HG03575 (cell line): ENCODE data around the gene ANKS1A.
"Not testable (repeated sequence)": the region's sequence is repeated elsewhere in the genome, so short reads cannot be mapped to it uniquely, and the experiment has no call there.

Experiments used
- ATAC-seq: cut with Tn5 transposase; IDR thresholded peaks from one replicate; pipeline ENCODE4 v1.9.1; 2021; ENCODE audit not compliant: unreplicated experiment, insufficient number of reproducible peaks, low FRiP score; ENCODE audit errors: extremely low read depth

ANKS1A gene

DNA sequence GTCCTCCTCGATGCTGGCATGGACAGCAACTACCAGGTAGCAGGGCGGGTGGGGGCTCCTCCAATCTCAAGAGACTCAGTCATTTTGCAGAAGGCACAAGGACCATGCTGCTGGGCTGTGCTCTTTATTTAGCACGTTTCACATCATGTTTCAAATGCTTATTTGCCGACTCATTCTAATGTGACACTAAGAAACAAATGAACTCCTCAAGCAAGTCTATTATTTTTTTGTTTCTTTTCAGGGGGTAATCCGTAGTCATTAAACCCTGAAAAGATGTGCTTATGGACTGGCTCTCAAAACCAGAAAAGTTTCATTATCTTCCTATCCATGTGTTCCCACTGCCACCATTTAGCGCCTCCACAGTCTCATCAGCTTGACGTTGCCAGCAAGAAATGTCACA is 92.9 kb downstream of the ANKS1A start:
- ATAC-seq = no peak

DNA sequence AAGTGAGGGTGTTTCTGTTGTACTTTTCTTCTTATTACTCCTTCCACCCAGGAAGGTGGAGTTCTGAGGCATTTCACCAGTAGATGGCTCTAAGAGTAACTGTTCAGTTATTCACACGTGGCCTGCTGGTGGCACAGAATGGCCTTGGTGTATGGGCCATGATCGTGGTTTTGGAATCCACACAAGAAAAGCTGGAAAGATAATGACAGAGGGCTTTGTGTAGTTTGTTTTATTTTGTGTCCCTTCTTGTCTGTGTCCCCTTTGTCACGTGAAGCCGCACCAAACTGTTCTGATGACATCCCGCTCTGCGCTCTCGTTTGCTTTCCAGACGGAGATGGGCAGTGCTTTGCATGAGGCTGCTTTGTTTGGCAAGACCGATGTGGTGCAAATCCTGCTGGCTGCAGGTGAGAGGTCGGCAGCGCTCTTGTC is 93.4 kb downstream of the ANKS1A start:
- ATAC-seq = no peak

DNA sequence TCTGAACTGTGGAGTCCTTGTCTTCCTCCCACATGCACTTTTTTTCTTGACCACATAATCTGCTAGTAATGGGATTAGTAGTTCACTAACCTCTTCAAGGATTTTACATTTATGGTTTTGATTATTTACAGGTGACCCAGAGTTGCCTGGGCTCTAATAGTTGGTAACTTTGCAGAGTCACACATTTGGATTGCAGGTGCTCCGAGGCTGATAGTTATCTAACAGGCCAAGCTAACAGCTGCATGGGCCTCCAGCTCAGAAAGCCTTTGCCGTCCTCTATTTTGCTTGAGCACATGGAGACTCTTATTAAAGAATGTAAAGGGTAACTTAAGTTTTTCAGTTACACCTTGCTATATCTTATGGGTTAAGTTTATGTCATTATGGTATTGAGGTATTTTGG is 95.4 kb downstream of the ANKS1A start:
- no peak for ATAC-seq

DNA sequence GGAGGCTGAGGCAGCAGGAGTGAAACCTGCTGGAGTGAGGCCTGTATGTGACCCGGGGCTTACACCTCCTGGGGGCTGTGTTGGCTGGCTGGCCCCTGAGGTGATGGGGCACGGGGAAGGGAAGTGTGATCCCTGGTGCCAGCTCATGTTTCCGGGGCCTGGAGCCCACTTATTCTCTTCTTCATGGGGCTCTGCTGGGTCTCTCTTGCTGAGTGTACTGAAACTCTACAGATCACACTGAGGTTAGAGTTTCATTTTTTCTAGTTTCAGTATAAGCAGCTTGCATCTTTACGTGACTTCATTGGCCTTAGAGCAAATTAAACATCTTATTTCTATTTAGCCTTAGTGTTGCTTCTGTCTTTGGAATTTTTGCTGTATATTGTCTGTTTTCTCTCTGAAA is 96.2 kb downstream of the ANKS1A start:
- no peak for ATAC-seq

DNA sequence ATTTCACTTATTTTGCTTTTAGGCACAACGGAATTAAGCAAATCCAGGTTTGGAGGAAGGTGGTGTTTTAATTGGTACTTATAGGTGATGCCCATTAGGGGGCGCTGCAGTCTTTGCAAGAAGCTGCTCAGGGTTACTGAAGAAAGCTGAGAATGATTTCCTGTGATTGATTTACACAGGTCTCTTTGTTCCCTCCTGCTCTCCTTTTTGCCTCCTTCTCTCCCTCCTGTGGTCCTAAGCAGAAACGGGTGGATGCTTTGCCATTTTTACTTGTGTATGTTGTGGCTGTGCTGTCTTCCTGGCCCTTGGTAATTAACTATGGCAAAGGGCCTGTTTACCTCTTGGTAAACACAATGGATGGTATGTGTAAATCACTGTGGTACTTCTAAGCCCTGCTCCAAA is 97.8 kb downstream of the ANKS1A start:
- no peak for ATAC-seq

DNA sequence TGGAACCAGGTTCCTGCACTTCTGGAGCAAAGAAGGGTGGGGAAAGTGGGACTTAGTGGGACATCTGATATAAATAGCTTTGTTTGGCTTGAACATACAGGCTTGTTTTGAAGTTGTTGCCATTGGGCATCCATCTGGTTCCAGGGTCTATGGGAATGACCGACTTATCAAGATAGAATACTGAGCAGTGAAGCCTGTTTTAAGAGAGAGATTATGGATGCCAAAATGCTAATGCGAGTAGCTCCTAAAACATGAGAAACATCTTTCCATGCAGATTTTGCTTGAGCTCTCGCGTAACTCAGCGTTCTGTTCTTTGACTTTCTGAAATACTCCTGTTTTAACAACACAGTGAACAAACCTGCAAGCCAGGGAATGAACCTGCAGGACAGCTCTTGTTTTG is 98.5 kb downstream of the ANKS1A start:
- ATAC-seq = no peak

DNA sequence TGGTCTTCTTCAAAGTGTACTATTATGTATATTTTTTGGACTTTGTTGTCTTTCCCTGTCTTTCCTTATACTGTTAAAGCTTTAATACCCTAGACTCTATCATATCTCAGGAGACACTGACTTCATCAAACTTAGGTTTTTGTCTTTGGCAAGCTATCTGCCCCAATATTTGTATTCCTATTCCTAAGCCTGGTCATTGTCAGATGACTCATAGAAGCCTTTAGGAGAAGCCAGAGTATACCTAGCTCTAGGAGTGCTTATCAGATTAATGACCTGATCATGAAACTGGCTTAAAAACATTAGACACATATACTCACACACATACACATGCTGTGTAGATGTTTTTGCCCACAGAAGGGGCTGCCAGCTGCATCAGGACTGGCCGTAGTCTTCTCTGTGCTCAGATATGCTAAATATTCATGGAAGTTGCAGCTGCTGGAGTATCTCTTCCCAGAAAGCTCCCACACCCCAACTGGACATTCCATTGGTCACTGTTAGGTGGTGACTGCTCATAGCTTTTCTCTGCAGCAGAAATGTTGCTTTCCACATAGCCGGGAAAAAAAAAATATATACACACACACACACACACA is 102.0 kb downstream of the ANKS1A start:
- ATAC-seq = no peak

DNA sequence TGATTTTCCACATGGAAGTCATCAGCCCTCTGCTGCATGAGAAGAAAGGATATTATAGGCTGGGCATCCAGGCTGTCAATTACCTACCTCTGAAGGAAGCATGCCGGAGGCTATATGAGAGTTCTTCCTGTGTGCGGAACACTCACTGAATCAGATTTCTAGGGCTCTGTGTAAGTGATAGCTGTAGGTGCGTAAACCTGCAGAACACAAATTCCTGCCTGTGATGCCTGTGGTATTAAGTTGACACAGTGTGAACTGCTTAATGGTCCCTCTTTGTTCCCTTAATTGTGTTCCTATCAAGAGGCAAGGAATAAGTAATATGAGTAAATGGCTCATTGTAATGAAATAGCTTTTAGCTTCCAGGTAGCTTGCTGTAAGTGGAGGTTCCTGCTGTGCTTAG is 103.3 kb downstream of the ANKS1A start:
- ATAC-seq = no peak

DNA sequence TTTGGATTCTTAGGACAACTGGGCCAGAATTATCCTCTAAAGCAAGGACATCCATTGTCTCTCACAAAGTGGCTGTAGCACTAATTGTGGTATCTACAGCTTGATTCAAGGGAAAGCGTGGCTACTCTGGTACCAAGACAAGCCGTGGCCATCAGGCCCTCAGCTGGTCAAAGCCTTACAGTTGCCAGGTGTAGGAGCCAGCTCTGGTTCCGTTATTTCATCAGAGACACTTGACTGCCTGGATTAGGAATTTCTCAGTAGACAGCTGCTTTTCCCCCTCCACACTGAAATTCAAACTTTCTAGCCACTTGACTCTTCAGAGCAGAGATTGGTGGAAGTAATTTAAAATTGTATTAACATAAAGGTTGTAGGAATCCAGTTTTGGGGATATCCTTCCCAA is 104.2 kb downstream of the ANKS1A start:
- ATAC-seq = no peak

DNA sequence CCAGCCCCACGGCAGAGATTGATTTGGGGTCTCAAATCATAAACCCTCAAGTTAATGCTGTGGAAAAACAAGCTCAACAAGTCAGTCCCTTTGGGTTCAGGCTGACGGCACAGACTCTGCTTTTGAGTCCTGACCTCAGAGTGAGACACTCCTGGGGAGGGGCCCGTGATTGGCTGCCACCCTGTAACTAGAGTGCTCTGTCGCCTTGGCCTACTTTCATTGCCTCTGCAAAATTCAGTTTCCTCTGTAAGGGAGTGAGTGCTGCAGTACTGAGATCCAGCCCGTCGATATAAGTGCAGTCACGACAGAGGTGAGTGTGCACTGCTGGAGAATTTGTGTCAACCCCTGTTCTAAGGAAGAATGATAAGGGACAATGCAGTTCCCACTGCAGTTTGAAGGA is 105.6 kb downstream of the ANKS1A start:
- ATAC-seq = no peak

DNA sequence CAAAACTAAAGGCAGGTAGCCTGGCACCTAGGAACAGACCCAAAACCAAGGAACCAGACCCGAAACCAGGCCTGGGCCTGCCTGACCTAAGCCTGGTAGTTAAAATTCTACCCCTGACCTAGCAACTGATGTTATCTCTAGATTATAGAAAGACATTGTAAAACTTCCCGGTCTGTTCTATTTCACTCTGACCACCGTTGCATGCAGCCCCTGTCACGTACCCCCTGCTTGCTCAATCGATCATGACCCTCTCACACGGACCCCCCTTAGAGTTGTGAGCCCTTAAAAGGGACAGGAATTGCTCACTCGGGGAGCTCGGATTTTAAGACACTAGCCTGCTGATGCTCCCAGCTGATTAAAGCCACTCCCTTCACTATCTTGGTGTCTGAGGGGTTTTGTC is 109.4 kb downstream of the ANKS1A start:
- not testable (repeated sequence) for ATAC-seq

DNA sequence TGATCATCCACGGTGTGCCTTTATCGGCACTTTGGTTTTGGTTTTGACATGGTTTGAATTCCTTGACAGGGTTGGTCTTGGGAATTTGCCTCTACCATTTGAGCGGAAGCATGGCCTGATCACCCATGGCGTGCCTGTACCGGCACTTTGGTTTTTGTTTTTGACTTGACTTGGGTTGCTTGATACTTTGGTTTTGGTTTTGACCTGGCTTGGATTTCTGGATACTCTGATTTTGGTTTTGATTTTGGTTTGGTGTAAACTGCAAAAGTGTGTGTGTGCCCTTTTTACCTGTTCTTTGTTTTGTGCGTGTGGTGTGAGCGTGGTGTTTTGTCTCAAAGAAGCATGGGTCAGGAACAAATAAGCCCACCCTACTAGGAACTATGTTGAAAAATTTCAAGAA is 110.1 kb downstream of the ANKS1A start:
- not testable (repeated sequence) for ATAC-seq

DNA sequence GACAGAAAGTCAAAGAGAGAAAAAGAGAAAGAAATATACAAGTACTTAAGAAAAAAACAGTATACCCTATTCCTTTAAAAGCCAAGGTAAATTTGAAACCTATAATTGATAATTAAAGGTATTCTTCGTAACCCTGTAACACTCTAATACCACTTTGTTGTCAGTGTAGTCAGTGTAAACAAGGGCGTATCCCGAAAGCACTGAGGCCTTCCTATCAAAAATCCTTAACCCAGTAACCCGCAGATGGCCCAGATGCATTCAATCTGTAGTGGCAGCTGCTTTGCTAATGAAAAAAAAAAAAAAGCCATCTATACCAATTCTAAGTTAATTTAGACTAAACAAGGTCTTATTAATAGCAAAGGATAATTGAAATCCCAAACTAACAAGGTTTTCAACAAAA is 110.9 kb downstream of the ANKS1A start:
- not testable (repeated sequence) for ATAC-seq

DNA sequence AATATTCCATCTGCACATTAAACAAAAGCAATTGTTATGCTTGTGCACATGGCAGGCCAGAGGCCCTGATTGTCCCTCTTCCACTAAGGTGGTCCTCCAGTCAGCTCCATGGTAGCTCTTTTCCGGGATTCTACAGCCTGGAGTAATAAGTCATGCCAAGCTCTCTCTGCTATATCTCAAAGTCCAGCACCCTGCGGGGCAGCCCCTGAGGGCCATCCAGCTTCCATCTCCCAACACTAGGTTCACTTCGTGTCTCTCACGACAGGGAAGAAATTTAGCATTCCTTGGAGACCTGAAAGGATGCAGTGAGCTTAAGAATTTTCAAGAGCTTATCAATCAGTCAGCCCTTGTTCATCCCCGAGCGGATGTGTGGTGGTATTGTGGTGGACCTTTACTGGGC is 112.3 kb downstream of the ANKS1A start:
- not testable (repeated sequence) for ATAC-seq

DNA sequence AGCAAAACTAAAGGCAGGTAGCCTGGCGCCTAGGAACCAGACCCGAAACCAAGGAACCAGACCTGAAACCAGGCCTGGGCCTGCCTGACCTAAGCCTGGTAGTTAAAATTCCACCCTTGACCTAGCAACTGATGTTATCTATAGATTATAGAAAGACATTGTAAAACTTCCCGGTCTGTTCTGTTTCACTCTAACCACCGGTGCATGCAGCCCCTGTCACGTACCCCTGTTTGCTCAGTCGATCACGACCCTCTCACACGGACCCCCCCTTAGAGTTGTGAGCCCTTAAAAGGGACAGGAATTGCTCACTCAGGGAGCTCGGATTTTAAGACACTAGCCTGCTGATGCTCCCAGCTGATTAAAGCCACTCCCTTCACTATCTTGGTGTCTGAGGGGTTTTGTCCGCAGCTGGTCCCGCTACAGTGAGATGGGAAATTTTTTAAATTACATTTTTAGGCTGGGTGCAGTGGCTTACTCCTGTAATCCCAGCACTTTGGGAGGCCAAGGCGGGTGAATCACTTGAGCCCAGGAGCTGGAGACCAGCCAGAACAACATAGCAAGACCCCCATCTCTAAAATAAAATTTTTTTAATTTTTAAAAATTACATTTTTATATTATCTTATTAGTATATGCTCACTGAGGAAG is 115.0 kb downstream of the ANKS1A start:
- ATAC-seq = not testable (repeated sequence)

DNA sequence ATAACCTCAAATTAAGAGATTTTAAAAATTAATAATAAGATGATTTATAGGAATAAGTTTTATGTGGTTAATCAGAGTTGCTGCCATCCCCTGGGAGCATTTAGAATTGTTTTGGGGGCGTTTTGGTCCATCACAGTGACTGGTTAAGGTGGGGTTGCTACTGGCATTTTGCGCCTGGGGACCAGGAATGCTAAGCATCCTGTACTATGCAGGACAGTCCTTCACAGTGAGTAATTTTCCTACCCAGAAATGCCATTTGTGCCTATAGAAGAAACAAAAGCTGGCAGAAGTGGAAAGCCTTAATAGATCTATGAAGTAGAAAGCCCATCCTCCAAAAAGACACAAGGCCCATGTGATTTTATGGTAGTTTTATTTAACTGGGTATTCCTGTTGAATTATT is 118.0 kb downstream of the ANKS1A start:
- ATAC-seq = no peak

DNA sequence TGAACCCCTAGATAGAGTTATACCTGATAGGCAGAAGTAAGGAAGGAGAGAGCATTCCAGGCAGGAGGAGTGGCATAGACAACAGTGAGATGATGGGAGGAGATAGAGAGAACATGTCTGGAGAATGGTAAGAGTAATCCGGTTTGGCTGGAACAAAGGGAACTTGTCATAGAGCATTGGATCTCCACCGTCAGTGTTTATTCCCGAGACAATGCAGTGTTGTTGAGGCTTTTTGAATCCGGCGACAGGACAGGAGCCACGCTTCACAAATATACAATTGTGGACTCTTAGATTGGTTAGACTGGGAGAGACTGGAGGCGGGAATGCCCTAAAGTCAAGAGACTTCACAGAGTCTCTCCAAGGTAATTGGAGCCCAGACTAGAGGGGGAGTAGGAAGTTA is 119.8 kb downstream of the ANKS1A start:
- no peak for ATAC-seq

DNA sequence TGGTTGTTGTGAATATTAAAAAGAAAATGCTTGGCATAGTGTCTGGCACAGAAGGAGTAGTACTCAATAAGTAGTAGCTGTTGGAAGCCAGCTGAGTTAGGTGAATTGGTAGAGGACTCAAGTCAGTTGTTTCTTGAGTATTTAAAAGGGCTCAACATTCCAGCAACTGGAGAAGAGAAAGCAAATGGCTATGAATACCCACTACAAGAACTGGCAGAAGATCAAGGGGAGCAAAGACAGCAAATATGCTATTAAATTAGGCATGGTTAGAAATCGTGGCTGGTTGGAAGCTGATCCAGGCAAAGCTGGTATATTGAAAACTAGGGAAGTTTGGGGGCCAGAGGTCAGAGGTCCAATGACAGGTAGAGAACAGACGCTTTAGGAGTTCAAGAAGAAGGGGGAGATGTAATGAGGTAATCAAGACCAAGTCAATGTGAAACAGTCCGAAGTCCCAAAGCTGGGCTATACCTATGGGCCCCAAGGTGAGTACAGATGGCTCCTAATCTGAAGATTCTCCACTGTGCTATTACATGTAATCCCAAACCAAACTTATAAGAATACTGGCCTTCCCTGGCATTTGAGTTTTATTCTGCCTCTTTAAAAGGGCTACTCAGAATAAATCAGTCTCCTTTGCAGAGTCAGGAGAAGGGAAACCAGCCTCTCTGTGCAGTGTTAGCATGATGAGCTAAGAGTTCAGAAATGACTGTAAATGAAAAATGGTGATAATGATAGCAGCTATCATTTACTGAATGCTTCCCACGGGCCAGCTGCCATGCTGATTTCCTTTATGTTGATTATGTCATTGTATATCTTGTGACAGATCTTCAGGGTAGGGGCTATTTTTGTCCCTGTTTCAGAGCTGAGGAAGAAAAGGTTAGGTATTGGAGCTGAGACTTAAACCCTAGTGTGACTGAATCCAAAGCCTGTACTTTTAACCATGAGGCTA is 122.3 kb downstream of the ANKS1A start:
- no peak for ATAC-seq

DNA sequence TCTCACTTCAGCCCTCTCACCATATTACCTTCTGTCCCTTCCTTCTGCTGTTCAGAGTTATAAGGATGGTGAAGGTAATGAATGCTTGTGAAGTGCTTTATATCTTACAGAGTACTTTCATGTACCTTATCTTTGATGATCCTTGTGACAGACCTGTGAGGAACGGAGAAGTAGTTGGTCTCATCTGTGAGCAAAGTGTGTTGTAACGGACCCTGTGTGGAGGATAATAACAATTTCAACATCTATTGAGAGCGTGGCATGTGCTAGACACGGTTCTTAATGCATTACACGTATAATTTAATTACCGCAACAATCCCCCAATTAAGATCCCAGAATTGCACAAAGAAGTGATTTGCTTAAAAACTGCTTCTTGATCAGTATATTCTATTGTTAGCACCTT is 124.6 kb downstream of the ANKS1A start:
- no peak for ATAC-seq

DNA sequence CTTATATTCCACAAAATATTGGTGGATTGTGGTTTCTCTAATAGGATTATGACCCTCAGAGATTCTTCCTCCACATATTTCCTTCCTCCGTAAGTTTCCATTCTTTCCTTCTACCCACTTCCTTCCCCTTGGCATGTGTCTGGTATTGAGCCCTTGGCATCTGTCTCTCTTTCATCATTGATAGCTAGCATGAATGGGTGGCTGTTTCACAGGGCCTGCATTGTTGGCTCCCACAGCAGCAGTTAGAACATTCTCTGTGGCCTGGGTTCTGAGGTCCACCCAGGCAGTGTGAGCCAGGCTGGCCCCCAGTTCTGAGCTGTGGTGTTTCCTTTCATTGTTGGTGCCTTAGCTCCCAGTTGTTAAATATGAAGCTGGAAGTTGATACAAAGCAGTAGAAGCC is 125.3 kb downstream of the ANKS1A start:
- ATAC-seq = no peak
